Neuronal stem cell (in vitro differentiated cells): ENCODE data around the gene GRAMD4.
A peak's percentile ranks its signal among the peaks of the same experiment; 100 is the strongest.

Experiments
- DNase-seq: peaks from one replicate; pipeline ENCODE4 v3.0.0-alpha.2; 2013; ENCODE audit warnings: low spot score
- H2AFZ ChIP-seq: one replicate; pipeline ENCODE4 v1.6.1; 2013; ENCODE audit warnings: mild to moderate bottlenecking, low read length, inconsistent platforms
- H2AK5ac ChIP-seq: 2 replicates; pipeline ENCODE4 v1.6.1; 2013; ENCODE audit warnings: low read depth, mild to moderate bottlenecking, inconsistent platforms, low read length, moderate library complexity, mixed read lengths
- H2BK120ac ChIP-seq: 2 replicates; pipeline ENCODE4 v1.6.1; 2013; ENCODE audit warnings: low read depth, mild to moderate bottlenecking, inconsistent platforms, low read length, moderate library complexity, mixed read lengths
- H2BK12ac ChIP-seq: one replicate; pipeline ENCODE4 v1.6.1; 2013; ENCODE audit warnings: low read length, inconsistent platforms
- H2BK15ac ChIP-seq: 2 replicates; pipeline ENCODE4 v1.6.1; 2013; ENCODE audit warnings: mild to moderate bottlenecking, low read length, inconsistent platforms, mixed read lengths
- H2BK5ac ChIP-seq: one replicate; pipeline ENCODE4 v1.6.1; 2013; ENCODE audit warnings: inconsistent platforms, mild to moderate bottlenecking, low read length, moderate library complexity
- H3K14ac ChIP-seq: one replicate; pipeline ENCODE4 v1.6.1; 2013; ENCODE audit warnings: low read length, inconsistent platforms
- H3K18ac ChIP-seq: 2 replicates; pipeline ENCODE4 v1.6.1; 2013; ENCODE audit warnings: low read length, inconsistent platforms
- H3K23ac ChIP-seq: 2 replicates; pipeline ENCODE4 v1.6.1; 2013; ENCODE audit warnings: low read depth, mild to moderate bottlenecking, mixed read lengths, low read length, inconsistent platforms; ENCODE audit not compliant: poor library complexity
- H3K27ac ChIP-seq: replicated peaks from 3 replicates; pipeline ENCODE4 v1.5.1; 2013; ENCODE audit warnings: low read length, inconsistent platforms
- H3K27me3 ChIP-seq, 3 experiments: 2 replicates each; pipeline ENCODE4 v1.6.1; 2013; ENCODE audit warnings: low read length in 3 of 3, mild to moderate bottlenecking in 2 of 3, inconsistent platforms in 1 of 3, low read depth in 1 of 3, mixed read lengths in 1 of 3, moderate library complexity in 1 of 3; ENCODE audit not compliant: control insufficient read depth in 3 of 3, insufficient read depth in 3 of 3
- H3K36me3 ChIP-seq, 2 donors: replicated peaks in 1 of 2; 2 replicates each; pipeline ENCODE4 v1.6.1; 2013; ENCODE audit warnings: low read length in 2 of 2; ENCODE audit not compliant: control insufficient read depth in 2 of 2, insufficient read depth in 2 of 2
- H3K4ac ChIP-seq: 2 replicates; pipeline ENCODE4 v1.6.1; 2013; ENCODE audit warnings: inconsistent platforms, mild to moderate bottlenecking, low read length, moderate library complexity
- H3K4me1 ChIP-seq, 2 donors: 1 replicate in 1 of 2; 2 replicates in 1 of 2; pipeline ENCODE4 v1.6.1; 2013; ENCODE audit warnings: low read length in 2 of 2, low read depth in 1 of 2; ENCODE audit not compliant: control insufficient read depth in 2 of 2, insufficient read depth in 1 of 2
- H3K4me2 ChIP-seq: one replicate; pipeline ENCODE4 v1.6.1; 2013; ENCODE audit warnings: mild to moderate bottlenecking, low read length, inconsistent platforms; ENCODE audit not compliant: insufficient read depth, poor library complexity, severe bottlenecking
- H3K4me3 ChIP-seq, 2 donors: 2 replicates each; pipeline ENCODE4 v1.5.1; 2013; ENCODE audit warnings: low read length in 2 of 2, mild to moderate bottlenecking in 2 of 2, inconsistent platforms in 1 of 2, moderate library complexity in 1 of 2
- H3K79me1 ChIP-seq: one replicate; pipeline ENCODE4 v1.6.1; 2013; ENCODE audit warnings: low read depth, mild to moderate bottlenecking, inconsistent platforms, low read length, moderate library complexity
- H3K9ac ChIP-seq: one replicate; pipeline ENCODE4 v1.6.1; 2013; ENCODE audit warnings: mild to moderate bottlenecking, low read depth, low read length, inconsistent platforms; ENCODE audit not compliant: poor library complexity
- H3K9me3 ChIP-seq, 2 donors: replicated peaks in 1 of 2; 2 replicates each; pipeline versions ENCODE3 to v1.6.1; 2013; ENCODE audit warnings: low read length in 2 of 2, mild to moderate bottlenecking in 2 of 2, inconsistent platforms in 1 of 2, low read depth in 1 of 2, mixed read lengths in 1 of 2, moderate library complexity in 1 of 2; ENCODE audit not compliant: control insufficient read depth in 2 of 2, insufficient read depth in 1 of 2
- H4K8ac ChIP-seq: one replicate; pipeline ENCODE4 v1.6.1; 2013; ENCODE audit warnings: low read depth, mild to moderate bottlenecking, inconsistent platforms, low read length, moderate library complexity
- H4K91ac ChIP-seq: one replicate; pipeline ENCODE4 v1.6.1; 2013; ENCODE audit warnings: low read length, low read depth, mild to moderate bottlenecking, inconsistent platforms; ENCODE audit not compliant: poor library complexity
- WGBS, 2 donors: extraction: QIAGEN DNeasy Blood & Tissue Kit; methylation state at CpG; one replicate each; pipeline ENCODE4 v1.1.7; 2013; ENCODE audit warnings: missing lambda C conversion rate in 2 of 2, mixed read lengths in 1 of 2; ENCODE audit not compliant: insufficient read length in 2 of 2, insufficient replicate concordance in 1 of 2; ENCODE audit errors: extremely low coverage in 2 of 2; 5-methylcytosine and 5-hydroxymethylcytosine counted together

The GRAMD4 gene

GRCh38 chr22:46612904-46613605 is 7.1 kb upstream of the GRAMD4 start:
- Histone ChIP-seq H3K27me3 (no peaks in the 10 kb centered on the region), H2BK15ac (no peak overlapping the region), H3K4me1 (peaks cover 23 to 31% of the 10 kb centered on the region in 2 donors), H3K14ac (peak overlapping the region; percentile 31), H2BK5ac (peak overlapping the region; percentile 24), H2AFZ (no peak overlapping the region), H3K9ac (peak overlapping the region; percentile 74), H3K23ac (peak overlapping the region; percentile 26), H4K8ac (peak overlapping the region; percentile 70), H2BK12ac (peak overlapping the region; percentile 66), H2AK5ac (peak overlapping the region; percentile 20), H3K4me2 (no peak overlapping the region), H3K36me3 (no peaks in the 10 kb centered on the region), H3K18ac (peak overlapping the region; percentile 84), H3K79me1 (peaks cover 9% of the 10 kb centered on the region), H4K91ac (no peak overlapping the region), H3K4me3 (no peak overlapping the region), H3K27ac (no peak overlapping the region), H3K4ac (peak overlapping the region; percentile 37), H2BK120ac (peak overlapping the region; percentile 50), H3K9me3 (no peaks in the 10 kb centered on the region)
- DNase-seq, result no peak
- WGBS, 2 donors, result no CpG with 5 or more reads among the region's 23 CpGs

DNA sequence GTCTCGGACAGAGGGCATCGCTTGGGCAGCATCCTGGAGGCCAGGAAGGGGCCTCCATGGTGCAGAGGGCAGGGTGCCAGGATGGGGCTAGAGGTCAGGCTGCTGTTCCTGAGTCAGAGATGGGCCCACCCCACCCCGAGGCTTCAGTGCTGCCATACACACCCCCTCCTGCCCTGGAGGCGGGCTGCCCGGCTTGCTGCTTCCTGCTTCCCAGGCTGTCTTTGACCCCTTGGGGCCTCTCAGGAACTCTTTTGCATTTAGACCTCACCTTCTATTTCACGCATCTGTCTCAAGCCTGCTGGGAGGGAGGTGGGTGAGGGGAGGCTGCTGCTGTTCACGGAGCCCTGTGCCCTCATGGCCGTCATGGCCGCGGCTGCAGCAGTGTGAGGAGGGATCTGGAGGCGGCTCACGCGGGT is 6.6 kb upstream of the GRAMD4 start:
- Histone ChIP-seq H2BK12ac (no peak overlapping the region), H3K9ac (peak overlapping the region; percentile 74), H2BK5ac (no peak overlapping the region), H3K27ac (no peak overlapping the region), H3K18ac (peak overlapping the region; percentile 84), H3K23ac (no peak overlapping the region), H2AK5ac (peak overlapping the region; percentile 20), H3K79me1 (peaks cover 9% of the 10 kb centered on the region), H2AFZ (no peak overlapping the region), H3K4me1 (peaks cover 23 to 31% of the 10 kb centered on the region in 2 donors), H3K36me3 (no peaks in the 10 kb centered on the region), H3K27me3 (no peaks in the 10 kb centered on the region), H3K4me2 (no peak overlapping the region), H4K8ac (no peak overlapping the region), H3K4me3 (no peak overlapping the region), H2BK15ac (no peak overlapping the region), H3K4ac (no peak overlapping the region), H2BK120ac (no peak overlapping the region), H3K9me3 (no peaks in the 10 kb centered on the region), H4K91ac (no peak overlapping the region), H3K14ac (no peak overlapping the region)
- DNase-seq, result no peak
- no CpG with 5 or more reads among the region's 13 CpGs for WGBS, 2 donors

DNA sequence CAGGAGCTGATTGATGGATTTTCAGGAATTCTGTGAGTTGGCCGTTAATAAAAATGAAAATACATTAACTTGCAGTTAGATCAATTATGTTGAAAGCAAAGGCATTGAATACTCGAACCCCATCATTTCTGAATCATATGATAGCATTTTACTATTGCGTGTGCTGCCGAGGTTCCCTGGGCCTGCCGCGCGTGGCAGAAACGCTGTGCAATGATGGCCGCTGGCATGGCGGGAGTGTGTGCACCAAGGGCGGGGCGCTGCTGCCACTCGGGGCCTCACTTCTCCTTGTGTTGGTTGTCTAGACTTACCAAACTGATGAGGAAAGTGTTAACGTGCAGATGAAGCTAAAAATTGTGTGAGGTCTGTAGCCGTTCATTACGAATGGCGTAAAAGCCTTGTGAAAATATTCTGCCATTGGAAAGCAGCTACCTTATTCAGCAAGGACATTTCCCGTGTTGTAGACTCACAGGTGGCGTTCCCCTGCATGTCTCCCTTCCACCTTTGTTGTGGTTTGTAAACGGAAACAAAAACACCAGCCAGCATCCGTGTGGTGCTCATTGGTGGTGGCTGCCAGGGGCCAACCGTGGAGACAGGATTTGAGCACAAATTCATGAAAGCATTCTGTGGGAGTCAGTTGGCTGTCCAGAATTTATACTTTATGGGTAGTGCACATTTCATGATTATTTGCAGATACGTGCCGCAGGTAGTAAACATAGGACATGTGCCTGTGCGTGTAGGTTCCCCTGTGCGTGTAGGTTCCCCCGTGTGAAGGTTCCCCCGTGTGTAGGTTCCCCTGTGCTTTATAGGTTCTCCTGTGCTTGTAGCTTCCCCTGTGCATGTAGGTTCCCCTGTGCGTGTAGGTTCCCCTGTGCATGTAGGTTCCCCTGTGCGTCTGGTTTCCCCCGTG is 5.9 kb upstream of the GRAMD4 start:
- Histone ChIP-seq H2AK5ac (no peak overlapping the region), H3K4me1 (peaks cover 20 to 28% of the 10 kb centered on the region in 2 donors), H3K4ac (no peak overlapping the region), H2BK120ac (no peak overlapping the region), H3K14ac (no peak overlapping the region), H2BK12ac (no peak overlapping the region), H3K9ac (no peak overlapping the region), H3K18ac (no peak overlapping the region), H3K36me3 (no peaks in the 10 kb centered on the region), H3K9me3 (no peaks in the 10 kb centered on the region), H3K27ac (no peak overlapping the region), H4K8ac (no peak overlapping the region), H3K4me3 (no peak overlapping the region), H2BK15ac (peak overlapping the region; percentile 83), H3K23ac (peak overlapping the region; percentile 55), H4K91ac (no peak overlapping the region), H2AFZ (no peak overlapping the region), H3K27me3 (no peaks in the 10 kb centered on the region), H2BK5ac (no peak overlapping the region), H3K79me1 (peaks cover 9% of the 10 kb centered on the region), H3K4me2 (no peak overlapping the region)
- no peak for DNase-seq
- WGBS, 2 donors, result no CpG with 5 or more reads among the region's 31 CpGs
